Measurements from ENCODE around the gene MYO7A. TPM values are rescaled to one million over a fixed set of nuclear protein-coding genes. Genes with fewer than 3 reads are reported as not detected.
"Not testable (repeated sequence)": the region's sequence is repeated elsewhere in the genome, so short reads cannot be mapped to it uniquely, and the experiment has no call there.

Gene MYO7A
- total RNA-seq, 1 experiment from 2014 or later = 0.40 TPM

DNA sequence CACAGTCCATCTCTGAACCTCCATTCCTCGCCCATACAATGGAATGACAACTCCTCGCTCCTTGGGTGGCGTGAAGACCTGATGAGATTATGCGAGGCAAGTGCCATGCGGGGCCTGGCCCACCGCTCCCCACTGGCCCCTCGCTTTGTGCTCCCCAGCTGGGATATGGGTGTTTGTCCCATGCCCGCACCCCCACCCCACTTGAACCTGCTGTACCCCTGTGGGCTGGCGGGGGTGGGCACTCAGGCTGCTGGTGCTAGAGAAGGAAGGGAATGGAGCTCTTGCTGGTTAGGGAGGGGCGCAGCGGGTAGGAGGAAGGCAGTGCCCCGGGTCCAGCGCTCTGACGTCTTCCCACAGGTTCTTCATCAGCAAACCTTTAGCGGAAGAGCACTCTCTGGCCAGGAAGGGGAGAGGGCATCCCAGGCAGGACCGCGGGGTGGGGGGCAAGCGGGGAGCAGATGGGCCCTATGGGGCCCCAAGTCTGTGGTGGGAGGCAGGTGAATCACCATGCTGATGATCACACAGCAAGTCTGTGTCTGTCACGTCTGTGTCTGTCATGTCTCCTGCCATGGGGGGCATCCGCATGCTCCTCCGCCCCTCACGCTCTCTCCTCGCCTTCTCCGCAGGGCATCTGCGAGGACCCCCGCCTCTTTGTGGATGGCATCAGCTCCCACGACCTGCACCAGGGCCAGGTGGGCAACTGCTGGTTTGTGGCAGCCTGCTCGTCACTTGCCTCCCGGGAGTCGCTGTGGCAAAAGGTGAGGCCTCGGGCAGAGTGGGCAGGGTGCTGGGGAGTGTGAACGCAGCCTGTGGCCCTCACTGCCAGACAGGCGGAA lies 34.8 kb upstream of the MYO7A start:
- DNase-seq (ENCODE audit: low read depth) = no peak

GRCh38 chr11:77093987-77094840 lies 33.8 kb upstream of the MYO7A start:
- no peak for DNase-seq (ENCODE audit: low read depth)

DNA sequence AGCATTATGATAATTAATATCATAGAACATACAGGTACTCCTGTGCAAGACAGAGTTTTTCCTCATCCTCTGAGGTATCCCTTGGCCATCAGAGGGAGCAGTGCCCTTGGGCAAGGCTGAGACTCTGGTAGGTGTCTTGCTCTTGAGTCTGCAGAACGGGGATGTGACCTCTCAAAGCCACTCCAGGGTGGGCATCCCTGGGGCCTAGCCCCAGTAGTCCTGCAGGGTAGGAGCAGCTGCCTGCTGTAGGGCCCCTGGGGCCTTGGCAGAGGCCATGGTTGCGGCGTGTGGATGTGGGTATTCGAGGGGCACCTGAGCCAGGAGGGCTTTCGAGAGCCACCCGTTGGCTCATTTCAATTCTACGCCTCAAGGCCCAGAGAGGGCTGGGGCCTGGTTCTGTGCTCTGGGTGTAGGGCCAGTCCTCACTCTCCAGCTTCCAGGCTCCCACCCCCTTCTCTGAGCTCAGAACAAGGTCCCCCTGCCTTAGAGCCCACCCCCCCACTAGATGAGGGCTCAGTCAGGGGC lies 33.1 kb upstream of the MYO7A start:
- DNase-seq (ENCODE audit: low read depth) = no peak

GRCh38 chr11:77095551-77096490 lies 32.2 kb upstream of the MYO7A start:
- DNase-seq (ENCODE audit: low read depth) = no peak

DNA sequence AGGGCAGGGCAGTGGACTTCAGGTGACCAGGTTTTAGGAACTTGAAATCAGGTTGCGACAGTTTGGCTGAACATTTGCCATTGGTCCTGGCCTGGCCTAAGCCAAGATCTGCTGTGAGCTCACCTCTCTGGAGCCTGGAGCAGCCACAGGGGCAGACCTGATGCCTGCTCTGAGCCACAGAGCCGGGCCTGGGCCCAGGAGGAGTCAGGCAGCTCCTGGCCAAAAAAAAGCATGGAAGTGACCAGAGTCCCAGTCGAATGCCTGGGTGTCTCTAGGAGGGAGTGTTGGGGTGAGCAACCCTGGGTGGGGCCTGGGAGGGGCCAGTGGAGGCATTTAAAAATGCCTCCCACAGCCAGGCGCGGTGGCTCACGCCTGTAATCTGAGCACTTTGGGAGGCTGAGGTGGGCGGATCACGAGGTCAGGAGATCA lies 31.4 kb upstream of the MYO7A start:
- no peak for DNase-seq (ENCODE audit: low read depth)

DNA sequence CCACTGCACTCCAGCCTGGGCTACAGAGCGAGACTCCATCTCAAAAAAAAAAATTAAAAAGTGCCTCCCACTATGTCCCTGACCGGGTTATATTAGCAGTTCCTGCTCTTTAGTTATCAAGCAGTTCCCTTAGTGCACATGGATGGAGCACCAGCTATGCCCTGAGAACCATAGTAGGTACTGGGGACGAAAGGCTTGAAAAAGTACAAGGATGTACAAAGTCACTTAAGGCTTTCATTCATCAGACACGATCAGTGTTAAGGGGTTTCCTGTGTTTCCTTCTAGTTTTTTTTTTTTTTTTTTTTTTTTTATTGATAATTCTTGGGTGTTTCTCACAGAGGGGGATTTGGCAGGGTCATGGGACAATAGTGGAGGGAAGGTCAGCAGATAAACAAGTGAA lies 30.9 kb upstream of the MYO7A start:
- DNase-seq (ENCODE audit: low read depth) = not testable (repeated sequence)

GRCh38 chr11:77100166-77101042 lies 27.6 kb upstream of the MYO7A start:
- no peak for DNase-seq (ENCODE audit: low read depth)

DNA sequence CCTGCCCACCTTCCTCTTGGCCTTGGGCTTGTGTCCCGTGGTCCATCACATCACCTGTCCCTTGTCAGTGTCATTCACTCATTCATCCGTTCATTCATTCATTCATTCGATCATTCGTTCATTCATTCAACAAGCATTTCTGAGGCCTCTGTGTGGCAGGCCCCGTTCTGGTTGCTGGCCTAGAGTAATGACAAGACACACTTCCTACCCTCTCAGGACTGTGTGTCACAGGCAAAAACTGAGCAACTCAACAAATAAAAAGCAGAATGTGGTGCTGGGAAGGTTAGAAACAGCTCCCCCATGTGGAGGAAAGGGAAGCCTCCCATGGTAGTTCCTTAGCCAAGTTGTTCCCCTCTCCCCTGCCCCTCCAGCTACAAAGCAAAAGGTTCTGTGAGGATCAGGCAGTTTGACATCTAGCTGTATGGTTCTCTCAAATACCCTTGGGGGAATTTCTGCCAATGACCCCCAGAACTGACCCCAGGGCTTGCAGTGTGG lies 27.0 kb upstream of the MYO7A start:
- peak; percentile 26 for DNase-seq (ENCODE audit: low read depth)

DNA sequence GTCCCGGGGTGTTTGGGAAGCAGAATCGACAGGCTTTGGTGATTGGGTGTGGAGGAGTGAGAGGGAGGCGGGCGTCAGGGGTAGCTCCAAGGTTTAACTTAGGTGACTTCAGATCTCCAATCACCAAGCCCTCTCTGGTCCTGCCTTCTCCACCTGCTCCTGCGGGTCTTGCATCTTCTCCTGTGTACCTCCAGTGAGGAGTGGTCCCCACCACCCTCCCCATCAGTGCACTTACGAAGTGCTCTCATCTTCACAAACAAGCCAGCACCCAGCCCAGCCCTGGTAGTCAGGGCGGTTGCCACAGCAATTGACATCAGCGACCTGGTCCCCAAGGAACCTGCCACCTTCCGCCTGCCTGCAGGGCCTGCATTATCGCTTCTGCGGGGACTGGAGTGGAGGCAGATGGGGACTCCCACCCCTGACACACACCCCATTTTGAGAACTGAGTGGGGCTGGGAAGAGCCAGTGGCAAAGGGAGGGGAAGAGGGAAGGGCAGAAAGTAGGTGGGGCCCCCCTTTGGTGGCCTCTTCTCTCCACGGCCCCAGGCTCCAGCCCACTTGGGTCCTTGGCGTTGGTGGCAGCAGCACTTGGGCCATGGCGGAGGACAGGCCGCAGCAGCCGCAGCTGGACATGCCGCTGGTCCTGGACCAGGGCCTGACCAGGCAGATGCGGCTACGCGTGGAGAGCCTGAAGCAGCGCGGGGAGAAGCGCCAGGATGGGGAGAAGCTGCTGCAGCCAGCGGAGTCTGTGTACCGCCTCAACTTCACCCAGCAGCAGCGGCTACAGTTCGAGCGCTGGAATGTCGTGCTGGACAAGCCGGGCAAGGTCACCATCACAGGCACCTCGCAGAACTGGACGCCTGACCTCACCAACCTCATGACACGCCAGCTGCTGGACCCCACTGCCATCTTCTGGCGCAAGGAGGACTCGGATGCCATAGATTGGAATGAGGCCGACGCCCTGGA lies 25.5 kb upstream of the MYO7A start, which contains the start of gene OMP:
Gene OMP, plus strand, starts transcription at position 595 of the 965 bp plus-strand sequence. Its CDS starts 0 bp downstream, at position 595.
- DNase-seq (ENCODE audit: low read depth) = no peak

GRCh38 chr11:77103319-77103718 lies 24.7 kb upstream of the MYO7A start:
- DNase-seq (ENCODE audit: low read depth) = no peak

DNA sequence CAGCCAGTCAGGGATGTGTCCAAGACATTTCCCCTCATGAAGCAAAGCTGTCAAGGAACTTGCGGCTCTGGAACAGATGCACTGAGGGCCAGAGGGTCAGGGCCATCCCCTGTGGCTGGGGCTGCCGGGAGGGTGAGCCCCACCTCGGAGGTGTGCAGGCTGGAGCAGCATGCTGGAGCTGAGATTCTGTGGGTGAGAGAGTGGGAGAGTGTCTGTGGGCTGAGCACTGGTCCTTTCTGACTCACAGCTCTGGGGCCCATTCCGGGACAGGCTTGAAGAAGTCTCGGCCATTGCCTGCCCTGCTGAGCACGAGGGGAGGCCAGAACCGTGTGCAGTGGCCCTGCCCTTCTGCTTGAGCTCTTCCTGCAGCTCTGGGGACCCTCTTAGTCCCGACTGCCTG lies 23.3 kb upstream of the MYO7A start:
- DNase-seq (ENCODE audit: low read depth) = no peak

- peak; percentile 38 for DNase-seq (ENCODE audit: low read depth)
These were observed 21.7 kb upstream of the MYO7A start for GRCh38 chr11:77106321-77106720.

- no peak for DNase-seq (ENCODE audit: low read depth)
These were observed 21.3 kb upstream of the MYO7A start for GRCh38 chr11:77106759-77107158.

DNA sequence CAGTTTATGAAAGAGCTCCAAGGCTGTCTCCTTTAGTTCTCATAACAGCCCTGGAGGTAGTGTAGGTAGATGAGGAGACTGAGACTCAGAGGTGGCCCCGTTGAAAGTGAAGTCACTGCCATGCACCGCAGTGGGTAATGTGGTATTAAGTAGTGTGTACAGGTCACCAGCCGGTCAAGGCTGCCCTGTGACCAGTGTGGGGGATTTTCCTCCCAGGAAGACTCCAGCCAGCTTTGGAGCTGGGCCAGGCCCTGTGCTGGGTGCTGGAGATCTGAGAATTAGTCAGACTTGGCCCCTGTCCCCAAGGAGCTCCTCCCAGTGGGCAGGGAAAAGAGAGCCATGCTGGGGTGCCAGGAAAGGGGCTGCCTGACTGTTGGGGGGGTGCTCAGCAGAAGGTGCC lies 20.1 kb upstream of the MYO7A start:
- peak; percentile 89 for DNase-seq (ENCODE audit: low read depth)

GRCh38 chr11:77108436-77108835 lies 19.6 kb upstream of the MYO7A start:
- DNase-seq (ENCODE audit: low read depth) = no peak

GRCh38 chr11:77109236-77110019 lies 18.6 kb upstream of the MYO7A start:
- peak; percentile 54 for DNase-seq (ENCODE audit: low read depth)

DNA sequence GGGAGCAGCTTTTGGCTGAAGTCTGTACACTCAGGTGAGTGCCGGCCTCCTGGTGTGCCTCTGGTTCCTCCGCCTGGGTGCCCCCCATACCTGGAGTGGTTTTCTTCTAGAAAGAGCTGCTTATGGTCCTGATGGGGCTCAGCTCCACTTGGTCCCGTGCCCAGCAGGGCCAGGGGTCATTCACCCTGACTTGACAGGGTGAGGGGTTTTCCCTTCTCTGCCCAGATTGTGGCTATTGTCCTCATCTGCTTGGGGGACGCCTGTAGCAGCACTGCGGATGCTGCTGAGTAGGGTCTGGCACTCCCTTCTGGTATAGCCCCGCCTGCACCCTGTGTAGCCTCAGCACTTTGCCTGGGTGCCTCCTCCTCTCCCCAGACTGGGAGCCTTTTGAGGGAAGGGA lies 17.2 kb upstream of the MYO7A start:
- no peak for DNase-seq (ENCODE audit: low read depth)

GRCh38 chr11:77111277-77111676 lies 16.8 kb upstream of the MYO7A start:
- peak; percentile 20 for DNase-seq (ENCODE audit: low read depth)
